ENCODE measurements around the gene LNX1. TPM values are rescaled to one million over a fixed set of nuclear protein-coding genes. Genes with fewer than 3 reads are reported as not detected.

The LNX1 gene
- total and polyA plus RNA-seq, 2 donors (not counting 3 experiments of a cell fraction or from before 2014, with no cell fraction given), result 0.72 to 1.3 TPM

GRCh38 chr4:53477038-53477565 lies 114.2 kb downstream of the LNX1 start:
- Histone ChIP-seq H3K4me3 (replicated peaks in 1 of 3; ENCODE audit: insufficient read depth in 1 of 3, low read depth in 1 of 3, low read length in 3 of 3) (no peak overlapping the region), H3K79me2 (ENCODE audit: control insufficient read depth, insufficient read depth, low read length) (no peaks in the 10 kb centered on the region), H3K9me1 (replicated peaks; ENCODE audit: control insufficient read depth, extremely low read depth, insufficient read depth, low read length) (no peaks in the 10 kb centered on the region), H3K4me2 (ENCODE audit: insufficient read depth, low read length) (no peak overlapping the region), H3K9ac (replicated peaks; ENCODE audit: extremely low read depth, insufficient read depth, low read length) (no peak overlapping the region), H3K27me3 (ENCODE audit: control insufficient read depth in 2 of 2, insufficient read depth in 2 of 2, low read length in 2 of 2) (no peaks in the 10 kb centered on the region), H3K27ac (ENCODE audit: insufficient read depth, low read depth, low read length) (no peak overlapping the region), H3K36me3 (ENCODE audit: control insufficient read depth in 2 of 2, extremely low read depth in 1 of 2, insufficient read depth in 2 of 2, low read length in 2 of 2) (no peaks in the 10 kb centered on the region), H2AFZ (ENCODE audit: low read depth, low read length) (no peak overlapping the region), H3K4me1 (ENCODE audit: control insufficient read depth, extremely low read depth, insufficient read depth, low read length) (no peaks in the 10 kb centered on the region), H3K9me3 (replicated peaks; ENCODE audit: control insufficient read depth, insufficient read depth, low read length) (no peaks in the 10 kb centered on the region), H4K20me1 (replicated peaks; ENCODE audit: control insufficient read depth, extremely low read depth, insufficient read depth, low read length) (no peaks in the 10 kb centered on the region)
- ChIA-PET CTCF (interaction anchor here (1.0 to 1.3 kb wide), 2 partner anchors 9 to 81 kb away, joined by 3 to 4 read pairs; no protein-coding TSS in a partner anchor), POLR2A (no interaction called here)
- no peak for FAIRE-seq
- TF ChIP-seq GATA2 (IDR thresholded peaks at IDR 0.05; ENCODE audit: insufficient read depth, insufficient read length, low read depth, low read length) (no peak), POLR2AphosphoS5 (IDR thresholded peaks at IDR 0.05; ENCODE audit: insufficient read depth, low read depth, low read length) (no peak), EZH2 (IDR thresholded peaks at IDR 0.05; ENCODE audit: borderline replicate concordance, low read depth, low read length, severe bottlenecking) (no peak), MYC (IDR thresholded peaks at IDR 0.05; ENCODE audit: low read depth, low read length) (no peak), MAX (IDR thresholded peaks at IDR 0.05; ENCODE audit: insufficient read depth, insufficient read length) (no peak), FOS (IDR thresholded peaks at IDR 0.05; ENCODE audit: borderline replicate concordance, insufficient read depth, low read length) (no peak), CTCF (IDR thresholded peaks at IDR 0.05; ENCODE audit: extremely low read depth in 1 of 2, insufficient read depth in 1 of 2, low read depth in 1 of 2, low read length in 2 of 2) (no peak), POLR2A (IDR thresholded peaks at IDR 0.05; ENCODE audit: low read depth, low read length) (no peak), JUN (IDR thresholded peaks at IDR 0.05; ENCODE audit: borderline replicate concordance, insufficient read depth, insufficient read length, low read depth) (no peak)
- DNase-seq (ENCODE audit: low read depth, low spot score), result no peak
- dilution Hi-C loops (cut with MboI; ENCODE audit: extremely low pct_ligation_motif_present, low sequenced_read_pairs), result no loop called here
- BruUV-seq (replicated peaks), result no TSS peak
- intact Hi-C loops (cut with micrococcal nuclease), result no loop called here

Data from endothelial cell of umbilical vein (primary cell).